DND-41 (cell line): ENCODE data around the gene GPR132.
"Not testable (repeated sequence)": the region's sequence is repeated elsewhere in the genome, so short reads cannot be mapped to it uniquely, and the experiment has no call there.

ENCODE experiments used
- ATAC-seq: fragments of 200-7000 bp; cut with Tn5 transposase; 3 replicates; pipeline ENCODE4 v1.9.1; 2021; ENCODE audit warnings: low read depth; ENCODE audit not compliant: insufficient read depth
- DNase-seq: peaks from one replicate; pipeline ENCODE4 v3.0.0-alpha.2; 2020
- H2AFZ ChIP-seq: 2 replicates; pipeline ENCODE4 v1.6.0; 2012; ENCODE audit warnings: low read depth, low read length
- H3K27ac ChIP-seq: 2 replicates; pipeline ENCODE4 v1.5.1; 2012; ENCODE audit warnings: low read length, inconsistent platforms
- H3K27me3 ChIP-seq: fragments of 200-600 bp; sonication (generic); 2 replicates; pipeline ENCODE4 v1.6.0; 2012; ENCODE audit warnings: low read length, mild to moderate bottlenecking, inconsistent platforms; ENCODE audit not compliant: insufficient read depth, poor library complexity
- H3K36me3 ChIP-seq: 2 replicates; pipeline ENCODE4 v1.5.1; 2012; ENCODE audit warnings: low read length, inconsistent platforms; ENCODE audit not compliant: insufficient read depth
- H3K4me1 ChIP-seq: 2 replicates; pipeline ENCODE4 v1.5.1; 2012; ENCODE audit warnings: mild to moderate bottlenecking, low read length; ENCODE audit not compliant: insufficient read depth
- H3K4me2 ChIP-seq: 2 replicates; pipeline ENCODE4 v1.6.0; 2012; ENCODE audit warnings: mild to moderate bottlenecking, moderate library complexity, low read length, inconsistent platforms; ENCODE audit not compliant: insufficient read depth
- H3K4me3 ChIP-seq, 2 experiments: fragments of 200-600 bp in 1 of 2; shearing (Covaris generic) in 1 of 2; 2 replicates each; pipeline ENCODE4 v1.5.1; 2012 to 2016; ENCODE audit warnings: inconsistent platforms in 2 of 2, low read length in 2 of 2, mild to moderate bottlenecking in 2 of 2, low read depth in 1 of 2, moderate library complexity in 1 of 2
- H3K79me2 ChIP-seq: 2 replicates; pipeline ENCODE4 v1.6.0; 2012; ENCODE audit warnings: low read length, inconsistent platforms; ENCODE audit not compliant: insufficient read depth
- H3K9ac ChIP-seq: 2 replicates; pipeline ENCODE4 v1.6.0; 2012; ENCODE audit warnings: low read depth, mild to moderate bottlenecking, inconsistent platforms, low read length, moderate library complexity
- H3K9me3 ChIP-seq: 2 replicates; pipeline ENCODE4 v1.5.1; 2012; ENCODE audit warnings: low read length, moderate library complexity, mild to moderate bottlenecking, inconsistent platforms; ENCODE audit not compliant: insufficient read depth, severe bottlenecking
- H4K20me1 ChIP-seq: 2 replicates; pipeline ENCODE4 v1.6.0; 2012; ENCODE audit warnings: low read length; ENCODE audit not compliant: insufficient read depth
- CTCF ChIP-seq: IDR thresholded peaks from 2 replicates; pipeline ENCODE4 v1.5.1; 2012; ENCODE audit warnings: borderline replicate concordance, low read length, moderate library complexity, mild to moderate bottlenecking; ENCODE audit not compliant: poor library complexity, severe bottlenecking; ENCODE audit errors: extremely low read depth
- EZH2 ChIP-seq: IDR thresholded peaks from 3 replicates; pipeline ENCODE4 v1.6.1; 2012; ENCODE audit warnings: borderline replicate concordance, low read depth, mild to moderate bottlenecking, moderate library complexity, low read length, inconsistent platforms; ENCODE audit not compliant: severe bottlenecking

Gene GPR132, protein sequence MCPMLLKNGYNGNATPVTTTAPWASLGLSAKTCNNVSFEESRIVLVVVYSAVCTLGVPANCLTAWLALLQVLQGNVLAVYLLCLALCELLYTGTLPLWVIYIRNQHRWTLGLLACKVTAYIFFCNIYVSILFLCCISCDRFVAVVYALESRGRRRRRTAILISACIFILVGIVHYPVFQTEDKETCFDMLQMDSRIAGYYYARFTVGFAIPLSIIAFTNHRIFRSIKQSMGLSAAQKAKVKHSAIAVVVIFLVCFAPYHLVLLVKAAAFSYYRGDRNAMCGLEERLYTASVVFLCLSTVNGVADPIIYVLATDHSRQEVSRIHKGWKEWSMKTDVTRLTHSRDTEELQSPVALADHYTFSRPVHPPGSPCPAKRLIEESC

GRCh38 chr14:105065280-105066228, at the start of gene GPR132:
TSS of gene GPR132 (minus strand) at chr14:105065430. CDS start at chr14:105055420, 10,010 bp downstream.
- Histone ChIP-seq H3K9me3 (no peaks in the 10 kb centered on the region), H3K79me2 (no peaks in the 10 kb centered on the region), H3K36me3 (no peaks in the 10 kb centered on the region), H3K27me3 (no peaks in the 10 kb centered on the region), H3K4me3 (no peak within 1 kb of the TSS), H3K4me2 (no peak within 1 kb of the TSS), H2AFZ (no peak within 1 kb of the TSS), H3K27ac (no peak within 1 kb of the TSS), H3K9ac (no peak within 1 kb of the TSS), H4K20me1 (no peaks in the 10 kb centered on the region), H3K4me1 (0 out of 2 replicates have a peak, but pooled peaks cover 4% of the 10 kb centered on the region)
- DNase-seq: peak; percentile 44
- TF ChIP-seq CTCF (no peak), EZH2 (no peak)
- ATAC-seq: peak; percentile 82

GRCh38 chr14:105109243-105109642, 44.0 kb upstream of the GPR132 start:
- not testable (repeated sequence) for H3K9ac ChIP-seq, H3K27me3 ChIP-seq, H3K9me3 ChIP-seq, H3K4me2 ChIP-seq, H3K4me1 ChIP-seq, H3K4me3 ChIP-seq, H2AFZ ChIP-seq, H3K79me2 ChIP-seq, H4K20me1 ChIP-seq, H3K36me3 ChIP-seq, H3K27ac ChIP-seq, DNase-seq, ATAC-seq

DNA sequence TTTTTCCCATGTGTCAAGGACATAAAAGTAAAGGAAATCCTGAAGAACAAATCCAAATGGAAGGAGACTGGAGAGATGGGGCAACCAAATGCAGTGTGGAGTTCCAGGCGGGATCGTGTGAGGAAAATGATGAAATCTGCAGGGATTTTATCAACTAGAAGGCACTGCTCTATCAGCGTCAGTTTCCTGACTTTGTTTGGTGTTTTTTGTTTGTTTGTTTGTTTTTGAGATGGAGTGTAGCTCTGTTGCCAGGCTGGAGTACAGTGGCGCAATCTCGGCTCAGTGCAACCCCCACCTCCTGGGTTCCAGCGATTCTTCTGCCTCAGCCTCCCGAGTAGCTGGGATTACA, 43.3 kb upstream of the GPR132 start:
- H3K27ac ChIP-seq: no peak overlapping the region
- TF ChIP-seq CTCF: no peak
- no peak for TF ChIP-seq EZH2
- no peaks in the 10 kb centered on the region for H3K36me3 ChIP-seq
- ATAC-seq: no peak
- no peaks in the 10 kb centered on the region for H3K4me1 ChIP-seq
- peaks cover 10% of the 10 kb centered on the region for H3K27me3 ChIP-seq
- no peak for DNase-seq
- no peak overlapping the region for H3K4me2 ChIP-seq
- no peak overlapping the region for H3K9ac ChIP-seq
- H3K4me3 ChIP-seq: no peak overlapping the region
- no peaks in the 10 kb centered on the region for H3K79me2 ChIP-seq
- no peaks in the 10 kb centered on the region for H4K20me1 ChIP-seq
- no peaks in the 10 kb centered on the region for H3K9me3 ChIP-seq
- no peak overlapping the region for H2AFZ ChIP-seq
